Neural progenitor cell (in vitro differentiated cells): ENCODE measurements around the gene TBX20.
"Not testable (repeated sequence)": the region's sequence is repeated elsewhere in the genome, so short reads cannot be mapped to it uniquely, and the experiment has no call there.

Experiments
- EZH2 ChIP-seq: fragments of 200-600 bp; sonication (generic); IDR thresholded peaks from 2 replicates; pipeline ENCODE4 v1.6.1; 2017; ENCODE audit warnings: antibody characterized with exemption, mild to moderate bottlenecking, moderate library complexity
- TF ChIP-seq, protein P1 (sequence below): fragments of 200-600 bp; sonication (generic); IDR thresholded peaks from 2 replicates; pipeline ENCODE4 v1.5.1; 2017; ENCODE audit warnings: antibody characterized with exemption, mild to moderate bottlenecking

DNA sequence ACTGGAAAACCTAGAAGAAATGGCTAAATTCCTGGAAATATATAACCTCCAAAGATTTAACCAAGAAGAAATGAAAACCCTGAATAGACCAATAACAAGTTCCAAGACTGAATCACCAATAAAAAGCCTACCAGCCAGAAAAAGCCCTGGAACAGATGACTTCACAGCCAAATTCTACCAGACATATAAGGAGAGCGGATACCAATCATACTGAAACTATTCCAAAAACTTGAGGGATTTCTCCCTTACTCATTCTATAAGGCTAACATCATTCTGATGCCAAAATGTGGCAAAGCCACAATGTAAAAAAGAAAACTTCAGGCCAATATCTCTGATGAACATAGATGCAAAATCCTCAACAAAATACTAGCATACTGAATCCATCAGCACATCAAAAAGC lies 86.7 kb downstream of the TBX20 start:
- TF ChIP-seq, protein P1, sequence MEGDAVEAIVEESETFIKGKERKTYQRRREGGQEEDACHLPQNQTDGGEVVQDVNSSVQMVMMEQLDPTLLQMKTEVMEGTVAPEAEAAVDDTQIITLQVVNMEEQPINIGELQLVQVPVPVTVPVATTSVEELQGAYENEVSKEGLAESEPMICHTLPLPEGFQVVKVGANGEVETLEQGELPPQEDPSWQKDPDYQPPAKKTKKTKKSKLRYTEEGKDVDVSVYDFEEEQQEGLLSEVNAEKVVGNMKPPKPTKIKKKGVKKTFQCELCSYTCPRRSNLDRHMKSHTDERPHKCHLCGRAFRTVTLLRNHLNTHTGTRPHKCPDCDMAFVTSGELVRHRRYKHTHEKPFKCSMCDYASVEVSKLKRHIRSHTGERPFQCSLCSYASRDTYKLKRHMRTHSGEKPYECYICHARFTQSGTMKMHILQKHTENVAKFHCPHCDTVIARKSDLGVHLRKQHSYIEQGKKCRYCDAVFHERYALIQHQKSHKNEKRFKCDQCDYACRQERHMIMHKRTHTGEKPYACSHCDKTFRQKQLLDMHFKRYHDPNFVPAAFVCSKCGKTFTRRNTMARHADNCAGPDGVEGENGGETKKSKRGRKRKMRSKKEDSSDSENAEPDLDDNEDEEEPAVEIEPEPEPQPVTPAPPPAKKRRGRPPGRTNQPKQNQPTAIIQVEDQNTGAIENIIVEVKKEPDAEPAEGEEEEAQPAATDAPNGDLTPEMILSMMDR: not testable (repeated sequence)
- not testable (repeated sequence) for TF ChIP-seq EZH2
